IPS DF 6.9 (cell line): Measurements from ENCODE around the gene MAD2L2.

Experiments used
- DNase-seq: peaks from one replicate; pipeline ENCODE4 v3.0.0-alpha.2; 2013; ENCODE audit warnings: low read depth, low spot score
- H3K27ac ChIP-seq: one replicate; pipeline ENCODE4 v1.5.1; 2013; ENCODE audit warnings: low read length, control low read depth
- H3K27me3 ChIP-seq: 2 replicates; pipeline ENCODE4 v1.6.1; 2013; ENCODE audit warnings: mild to moderate bottlenecking, low read length; ENCODE audit not compliant: control insufficient read depth, insufficient read depth
- H3K36me3 ChIP-seq: 2 replicates; pipeline ENCODE4 v1.6.1; 2013; ENCODE audit warnings: low read length; ENCODE audit not compliant: control insufficient read depth, insufficient read depth
- H3K4me1 ChIP-seq: 2 replicates; pipeline ENCODE4 v1.6.1; 2013; ENCODE audit warnings: low read length; ENCODE audit not compliant: control insufficient read depth, insufficient read depth
- H3K4me3 ChIP-seq: 2 replicates; pipeline ENCODE4 v1.5.1; 2013; ENCODE audit warnings: mild to moderate bottlenecking, low read length
- H3K9me3 ChIP-seq: 2 replicates; pipeline ENCODE4 v1.6.1; 2013; ENCODE audit warnings: low read length, inconsistent platforms; ENCODE audit not compliant: control insufficient read depth, insufficient read depth
- WGBS: extraction: QIAGEN DNeasy Blood & Tissue Kit; methylation state at CpG from one replicate; pipeline ENCODE4 v1.1.7; 2013; ENCODE audit warnings: mixed read lengths, missing lambda C conversion rate; ENCODE audit not compliant: insufficient read length, insufficient coverage; 5-methylcytosine and 5-hydroxymethylcytosine counted together

MAD2L2 gene

DNA sequence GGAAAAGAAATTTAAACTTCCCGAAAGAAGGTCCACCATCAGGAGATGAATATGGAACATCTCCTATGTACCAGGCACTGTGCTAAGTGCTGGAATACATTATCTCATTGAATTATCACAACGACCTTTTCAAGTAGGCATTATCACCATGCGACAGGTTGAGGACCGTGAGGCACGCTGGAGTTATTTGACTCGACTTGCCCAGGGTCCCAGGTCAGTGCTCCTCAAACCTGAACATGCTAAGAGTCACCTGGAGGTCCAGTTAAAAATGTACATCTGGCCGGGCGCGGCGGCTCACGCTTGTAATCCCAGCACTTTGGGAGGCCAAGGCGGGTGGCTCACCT, 39.1 kb upstream of the MAD2L2 start:
- H3K4me1 ChIP-seq: no peaks in the 10 kb centered on the region; the same call in 1 of the 2 replicates
- no peaks in the 10 kb centered on the region for H3K27me3 ChIP-seq
- H3K9me3 ChIP-seq: no peaks in the 10 kb centered on the region
- no peaks in the 10 kb centered on the region for H3K36me3 ChIP-seq
- no CpG with 5 or more reads among the region's 12 CpGs for WGBS
- DNase-seq: no peak
- no peak overlapping the region for H3K4me3 ChIP-seq
- no peak overlapping the region for H3K27ac ChIP-seq

DNA sequence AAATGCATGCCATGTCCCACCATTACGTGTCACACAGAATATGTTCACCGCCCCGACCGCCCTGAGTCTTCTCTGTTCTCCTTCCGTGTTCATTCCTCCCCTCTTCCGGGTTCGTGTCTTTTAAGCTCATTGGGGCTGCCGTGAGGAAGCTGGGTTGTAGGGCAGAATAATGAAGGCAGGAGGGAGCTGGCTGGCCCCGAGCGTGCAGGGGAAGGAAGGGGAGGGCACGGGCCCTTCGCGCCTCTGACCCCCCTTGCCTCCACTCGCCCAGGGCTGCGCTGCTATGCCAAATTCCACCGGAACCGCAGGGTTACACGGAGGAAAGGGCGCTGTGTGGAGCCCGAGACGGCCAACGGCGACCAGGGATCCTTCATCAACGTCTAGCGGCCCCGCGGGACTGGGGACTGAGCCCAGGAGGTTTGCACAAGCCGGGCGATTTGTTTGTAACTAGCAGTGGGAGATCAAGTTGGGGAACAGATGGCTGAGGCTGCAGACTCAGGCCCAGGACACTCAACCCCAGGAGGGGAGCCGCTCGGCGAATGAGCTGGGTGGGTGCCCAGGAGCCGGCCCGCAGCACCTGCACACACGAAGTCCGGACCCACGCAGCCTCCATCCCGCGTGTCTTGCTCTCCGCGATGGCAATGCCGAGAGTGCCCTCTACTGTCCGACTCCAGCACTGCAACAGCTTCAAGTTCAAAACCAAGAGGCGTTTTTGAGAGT, 38.5 kb upstream of the MAD2L2 start:
- Histone ChIP-seq H3K9me3 (no peaks in the 10 kb centered on the region), H3K27me3 (no peaks in the 10 kb centered on the region), H3K4me3 (0 out of 2 replicates have a peak overlapping the region, but pooled peaks have one; percentile 0), H3K27ac (no peak overlapping the region), H3K4me1 (no peaks in the 10 kb centered on the region; the same call in 1 of the 2 replicates), H3K36me3 (no peaks in the 10 kb centered on the region)
- DNase-seq: no peak
- no CpG with 5 or more reads among the region's 44 CpGs for WGBS

DNA sequence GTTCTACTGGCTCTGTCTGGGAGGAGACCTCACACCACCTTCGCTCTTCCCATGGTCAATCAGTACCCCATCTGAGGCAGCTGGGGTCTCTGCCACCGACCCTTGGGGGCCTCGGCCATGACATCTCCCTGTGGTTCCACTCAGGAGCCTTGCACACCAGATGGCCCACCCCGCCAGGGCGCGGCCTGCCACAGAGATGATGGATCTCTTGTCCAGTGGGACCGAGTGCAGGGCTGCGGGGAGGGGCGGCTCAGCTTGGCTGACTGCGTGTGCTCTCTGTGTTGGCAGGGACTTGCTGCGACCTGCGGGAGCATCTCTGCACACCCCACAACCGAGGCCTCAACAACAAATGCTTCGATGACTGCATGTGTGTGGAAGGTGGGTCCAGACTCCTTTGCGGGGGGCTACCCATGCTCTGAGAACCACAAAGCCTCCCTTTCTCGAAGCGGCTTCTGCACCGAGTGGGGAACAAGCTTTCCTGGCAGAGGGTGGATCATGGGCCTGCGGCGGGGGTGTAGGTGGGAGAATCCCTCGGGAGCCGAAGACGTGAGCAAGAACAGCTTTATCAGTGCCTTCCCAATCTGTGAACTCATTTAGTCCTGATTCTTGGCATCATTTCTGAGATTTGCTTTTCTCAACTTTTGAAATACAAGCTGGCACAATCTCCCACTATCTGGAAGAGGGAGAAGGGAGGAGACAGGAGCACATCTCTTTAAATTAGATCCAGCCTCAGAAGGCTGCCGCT, 34.1 kb upstream of the MAD2L2 start:
- H3K27ac ChIP-seq: no peak overlapping the region
- peaks cover 2% of the 10 kb centered on the region; the same call in 1 of the 2 replicates for H3K4me1 ChIP-seq
- no peak for DNase-seq
- no peaks in the 10 kb centered on the region for H3K9me3 ChIP-seq
- no peak overlapping the region for H3K4me3 ChIP-seq
- H3K36me3 ChIP-seq: 0 out of 2 replicates have a peak, but pooled peaks cover 6% of the 10 kb centered on the region
- no CpG with 5 or more reads among the region's 24 CpGs for WGBS
- H3K27me3 ChIP-seq: no peaks in the 10 kb centered on the region

DNA sequence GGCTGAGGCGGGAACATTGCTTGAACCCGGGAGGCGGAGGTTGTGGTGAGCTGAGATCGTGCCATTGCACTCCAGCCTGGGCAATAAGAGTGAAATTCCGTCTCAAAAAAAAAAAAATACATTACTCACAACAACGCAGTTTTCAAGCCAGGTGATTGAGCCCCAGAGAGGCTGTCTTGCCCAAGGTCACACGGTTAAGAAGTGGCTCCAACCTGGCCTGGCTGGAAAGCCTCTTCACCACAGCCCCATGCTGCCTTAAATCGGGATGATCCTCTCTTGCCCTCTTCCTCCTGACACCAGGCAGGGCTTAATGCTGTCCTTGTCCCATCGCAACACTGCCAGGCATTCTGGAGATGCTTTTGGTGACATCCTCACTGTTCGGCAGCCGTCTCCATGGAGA, 32.1 kb upstream of the MAD2L2 start:
- no peaks in the 10 kb centered on the region for H3K27me3 ChIP-seq
- 0 out of 2 replicates have a peak, but pooled peaks cover 6% of the 10 kb centered on the region for H3K36me3 ChIP-seq
- no peak overlapping the region for H3K27ac ChIP-seq
- no CpG with 5 or more reads among the region's 11 CpGs for WGBS
- no peak overlapping the region for H3K4me3 ChIP-seq
- H3K9me3 ChIP-seq: no peaks in the 10 kb centered on the region
- no peak for DNase-seq
- peaks cover 2% of the 10 kb centered on the region; the same call in 1 of the 2 replicates for H3K4me1 ChIP-seq

DNA sequence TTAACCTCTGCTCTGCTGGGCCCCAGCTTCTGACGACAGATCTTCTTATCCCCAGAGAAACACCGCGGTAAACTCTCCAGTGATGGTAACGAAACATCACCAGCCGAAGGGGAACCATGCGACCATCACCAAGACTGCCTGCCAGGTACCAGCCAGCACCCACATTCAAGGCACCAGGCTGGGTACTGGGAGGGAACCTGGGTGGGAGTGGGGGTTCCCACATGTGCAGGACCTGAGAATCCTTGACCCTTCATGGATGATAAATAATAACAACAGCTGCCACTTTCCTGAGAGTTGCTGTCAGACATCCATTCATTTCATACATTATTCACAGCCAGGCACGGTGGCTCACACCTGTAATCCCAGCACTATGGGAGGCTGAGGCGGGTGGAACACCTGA, 31.3 kb upstream of the MAD2L2 start:
- no CpG with 5 or more reads among the region's 8 CpGs for WGBS
- no peak overlapping the region for H3K4me3 ChIP-seq
- H3K36me3 ChIP-seq: 0 out of 2 replicates have a peak, but pooled peaks cover 6% of the 10 kb centered on the region
- H3K27ac ChIP-seq: no peak overlapping the region
- H3K4me1 ChIP-seq: peaks cover 4% of the 10 kb centered on the region; the same call in 1 of the 2 replicates
- DNase-seq: no peak
- H3K9me3 ChIP-seq: no peaks in the 10 kb centered on the region
- H3K27me3 ChIP-seq: no peaks in the 10 kb centered on the region

DNA sequence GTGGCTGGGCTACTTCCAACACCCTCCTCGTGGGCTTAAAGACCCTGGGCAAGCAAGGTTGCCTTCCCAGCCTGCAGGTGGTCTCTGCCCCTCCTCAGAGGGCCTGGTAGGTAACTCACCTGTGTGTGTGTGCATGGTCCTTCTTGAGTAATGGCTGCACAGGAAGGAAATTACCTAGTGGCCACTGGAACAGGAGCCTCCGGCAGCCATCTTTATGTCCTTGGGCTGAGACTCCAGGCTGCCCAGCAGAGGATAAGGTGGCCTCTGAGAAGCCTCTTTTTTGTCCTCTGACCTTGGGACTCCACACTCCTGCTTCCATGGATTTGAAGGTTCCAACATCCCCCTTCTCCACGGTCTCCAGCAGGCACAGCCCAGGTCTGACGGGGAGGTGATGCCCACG, 30.5 kb upstream of the MAD2L2 start:
- H3K27me3 ChIP-seq: no peaks in the 10 kb centered on the region
- no CpG with 5 or more reads among the region's 5 CpGs for WGBS
- H3K9me3 ChIP-seq: no peaks in the 10 kb centered on the region
- H3K4me1 ChIP-seq: peaks cover 4% of the 10 kb centered on the region; the same call in 1 of the 2 replicates
- no peak for DNase-seq
- no peak overlapping the region for H3K27ac ChIP-seq
- no peak overlapping the region for H3K4me3 ChIP-seq
- 0 out of 2 replicates have a peak, but pooled peaks cover 6% of the 10 kb centered on the region for H3K36me3 ChIP-seq

DNA sequence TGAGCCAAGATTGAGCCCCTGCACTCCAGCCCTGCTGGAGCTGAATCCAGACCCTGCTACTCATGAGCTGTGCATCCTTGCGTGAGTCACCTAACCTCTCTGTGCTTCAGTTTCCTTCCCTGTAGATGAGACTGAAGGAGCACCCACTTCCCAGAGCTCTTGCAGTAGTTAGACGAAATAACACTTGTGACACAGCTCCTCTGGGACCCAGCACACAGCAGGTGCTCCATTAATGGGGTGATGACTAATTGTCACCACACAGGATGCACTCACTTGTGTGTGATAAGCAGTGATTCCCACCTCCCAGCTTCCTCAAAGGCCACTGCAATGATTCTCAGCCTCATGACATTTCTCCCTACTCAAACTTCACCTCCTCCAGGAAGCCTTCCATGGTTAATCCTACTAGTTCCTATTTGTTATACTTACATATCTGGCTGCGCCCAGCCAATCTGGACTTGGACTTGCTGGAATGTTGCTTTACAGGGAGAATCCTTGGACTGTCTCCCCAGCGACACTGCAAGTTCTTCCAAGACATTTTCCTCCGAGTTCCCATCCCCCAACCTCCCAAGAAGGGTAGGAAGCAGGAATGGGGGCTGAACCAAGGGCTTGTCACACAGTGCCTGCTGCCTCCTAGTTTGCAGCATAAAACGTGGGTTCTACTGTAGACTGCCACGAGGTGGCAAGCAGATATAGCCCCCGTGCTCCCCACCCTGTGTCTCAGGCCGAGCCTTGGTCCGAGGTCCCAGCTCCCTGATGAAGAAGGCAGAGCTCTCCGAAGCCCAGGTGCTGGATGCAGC, 27.8 kb upstream of the MAD2L2 start:
- Histone ChIP-seq H3K9me3 (no peaks in the 10 kb centered on the region), H3K27ac (no peak overlapping the region), H3K36me3 (0 out of 2 replicates have a peak, but pooled peaks cover 6% of the 10 kb centered on the region), H3K4me1 (peaks cover 17% of the 10 kb centered on the region; the same call in 1 of the 2 replicates), H3K4me3 (no peak overlapping the region), H3K27me3 (no peaks in the 10 kb centered on the region)
- no peak for DNase-seq
- no CpG with 5 or more reads among the region's 11 CpGs for WGBS

DNA sequence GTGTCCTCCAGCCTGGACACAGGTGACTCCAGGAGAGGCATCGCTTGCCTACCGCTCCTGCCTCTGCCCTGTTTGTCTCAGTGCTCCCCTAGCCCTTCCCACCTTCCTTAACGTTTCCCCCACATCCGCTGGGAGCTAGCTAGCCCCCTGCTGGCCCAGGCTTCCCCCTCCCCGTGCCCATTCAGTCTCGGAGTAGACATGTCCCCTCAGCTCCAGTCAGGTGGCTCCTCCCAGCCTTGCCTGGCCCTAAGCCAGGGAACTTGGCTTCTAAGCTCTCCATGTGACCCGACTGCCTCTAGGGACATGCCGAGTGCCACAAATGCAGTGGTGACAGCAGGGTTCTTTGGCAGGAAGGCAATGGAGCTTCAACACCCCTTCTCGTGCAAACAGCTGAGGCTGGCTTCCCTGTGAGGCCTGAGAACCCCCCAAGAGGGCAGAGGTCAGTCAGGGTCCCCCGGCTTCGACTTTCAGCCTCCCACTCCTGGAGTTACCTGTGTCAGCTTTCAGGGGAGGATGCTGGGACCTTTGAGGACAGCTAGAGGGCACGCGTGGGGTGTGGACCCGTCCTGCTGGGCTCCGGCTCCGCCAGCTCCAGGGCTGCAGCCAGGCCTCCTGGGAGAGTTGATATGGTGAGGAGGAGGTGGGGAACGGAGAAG, 26.8 kb upstream of the MAD2L2 start:
- 0 out of 2 replicates have a peak, but pooled peaks cover 6% of the 10 kb centered on the region for H3K36me3 ChIP-seq
- no peak for DNase-seq
- H3K4me3 ChIP-seq: no peak overlapping the region
- H3K27me3 ChIP-seq: no peaks in the 10 kb centered on the region
- peaks cover 19% of the 10 kb centered on the region; the same call in 1 of the 2 replicates for H3K4me1 ChIP-seq
- H3K27ac ChIP-seq: no peak overlapping the region
- H3K9me3 ChIP-seq: no peaks in the 10 kb centered on the region
- WGBS: no CpG with 5 or more reads among the region's 17 CpGs

DNA sequence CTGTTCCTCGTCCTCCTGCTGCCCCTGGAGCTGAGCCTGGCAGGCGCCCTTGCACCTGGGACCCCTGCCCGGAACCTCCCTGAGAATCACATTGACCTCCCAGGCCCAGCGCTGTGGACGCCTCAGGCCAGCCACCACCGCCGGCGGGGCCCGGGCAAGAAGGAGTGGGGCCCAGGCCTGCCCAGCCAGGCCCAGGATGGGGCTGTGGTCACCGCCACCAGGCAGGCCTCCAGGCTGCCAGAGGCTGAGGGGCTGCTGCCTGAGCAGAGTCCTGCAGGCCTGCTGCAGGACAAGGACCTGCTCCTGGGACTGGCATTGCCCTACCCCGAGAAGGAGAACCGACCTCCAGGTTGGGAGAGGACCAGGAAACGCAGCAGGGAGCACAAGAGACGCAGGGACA, 25.3 kb upstream of the MAD2L2 start:
- Histone ChIP-seq H3K27ac (no peak overlapping the region), H3K4me1 (peaks cover 18% of the 10 kb centered on the region; the same call in 1 of the 2 replicates), H3K4me3 (no peak overlapping the region), H3K36me3 (peaks cover 3% of the 10 kb centered on the region; the same call in 1 of the 2 replicates), H3K9me3 (no peaks in the 10 kb centered on the region), H3K27me3 (no peaks in the 10 kb centered on the region)
- DNase-seq: no peak
- WGBS: no CpG with 5 or more reads among the region's 14 CpGs
